Activated gamma-delta T cell (primary cell): ENCODE results near the gene KIAA1671.
"Not testable (repeated sequence)": the region's sequence is repeated elsewhere in the genome, so short reads cannot be mapped to it uniquely, and the experiment has no call there.

Experiments used
- DNase-seq: peaks from one replicate; lab custom pipeline; 2025; lab: John Stamatoyannopoulos, UW

Gene KIAA1671

DNA sequence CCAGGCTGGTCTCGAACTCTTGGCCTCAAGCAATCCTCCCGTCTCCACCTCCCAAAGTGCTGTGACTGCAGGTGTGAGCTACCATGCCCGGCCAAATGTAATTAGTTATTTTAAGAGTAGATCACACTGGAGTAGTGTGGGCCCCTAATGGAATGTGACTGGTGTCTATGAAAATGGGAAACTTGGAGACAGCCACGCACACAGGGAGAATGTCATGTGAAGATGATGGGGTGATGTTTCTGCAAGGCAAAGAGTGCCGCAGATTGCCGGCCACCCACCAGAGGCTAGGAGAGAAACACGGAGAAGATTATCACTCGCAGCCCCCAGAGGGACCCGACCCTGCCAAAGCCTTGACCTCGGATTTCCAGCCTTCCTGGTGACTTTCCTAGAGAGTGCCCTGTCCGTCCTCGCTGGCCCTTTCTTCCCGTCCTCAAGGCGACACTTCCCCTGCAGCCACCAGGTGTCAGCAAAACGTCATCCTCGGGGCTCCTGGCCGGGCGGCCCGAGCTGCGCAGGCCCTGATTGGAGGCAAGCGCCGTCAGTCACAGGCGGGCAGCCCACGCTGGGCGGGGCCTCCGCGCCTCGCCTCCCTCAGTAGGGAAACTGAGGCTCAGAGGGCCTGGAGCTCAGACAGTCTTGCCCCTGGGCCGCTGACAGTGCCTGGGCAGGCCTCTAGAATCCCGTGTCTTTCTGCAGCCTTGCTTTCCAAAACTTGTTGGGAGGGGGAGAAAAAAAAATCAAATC, 283.2 kb downstream of the KIAA1671 start:
- no peak for DNase-seq

DNA sequence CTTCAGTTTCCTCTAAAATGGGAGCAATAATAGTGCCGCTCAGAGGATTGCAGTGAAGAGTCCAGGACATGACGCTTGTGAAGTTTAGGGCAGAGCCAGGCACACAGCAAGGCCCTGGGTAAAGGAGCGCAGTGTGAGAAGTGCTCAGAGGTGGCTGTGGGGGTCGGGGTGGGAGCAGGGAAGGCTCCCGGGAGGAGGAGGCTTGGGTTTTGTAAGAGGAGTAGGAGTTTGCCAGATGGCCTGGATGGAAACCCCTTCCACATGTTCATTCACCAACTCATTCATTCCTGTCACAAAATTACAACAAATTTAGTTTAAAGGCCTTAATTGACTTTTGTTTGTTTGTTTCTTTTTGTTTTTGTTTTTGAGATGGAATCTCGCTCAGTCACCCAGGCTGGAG, 283.9 kb downstream of the KIAA1671 start:
- DNase-seq, result no peak

DNA sequence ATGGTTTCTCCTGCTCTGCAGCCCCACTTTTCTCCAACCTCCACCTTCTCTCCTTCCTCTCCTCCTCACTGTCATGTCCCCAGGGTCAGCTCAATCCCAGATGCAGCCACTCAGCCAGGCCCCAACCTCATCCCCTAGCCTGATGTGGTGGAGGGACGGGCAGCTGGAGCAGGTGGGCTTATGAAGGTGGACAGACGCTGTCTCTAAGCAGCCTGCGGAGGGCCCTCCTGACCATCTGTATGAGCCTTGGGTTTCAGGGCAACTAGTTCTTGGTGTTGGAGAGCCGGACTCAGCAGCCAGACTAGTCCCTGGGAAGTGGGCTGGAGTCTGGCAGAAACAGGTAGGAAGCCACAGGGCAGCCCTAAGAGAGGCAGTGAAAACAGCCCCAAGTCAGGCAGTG, 285.0 kb downstream of the KIAA1671 start:
- no peak for DNase-seq

DNA sequence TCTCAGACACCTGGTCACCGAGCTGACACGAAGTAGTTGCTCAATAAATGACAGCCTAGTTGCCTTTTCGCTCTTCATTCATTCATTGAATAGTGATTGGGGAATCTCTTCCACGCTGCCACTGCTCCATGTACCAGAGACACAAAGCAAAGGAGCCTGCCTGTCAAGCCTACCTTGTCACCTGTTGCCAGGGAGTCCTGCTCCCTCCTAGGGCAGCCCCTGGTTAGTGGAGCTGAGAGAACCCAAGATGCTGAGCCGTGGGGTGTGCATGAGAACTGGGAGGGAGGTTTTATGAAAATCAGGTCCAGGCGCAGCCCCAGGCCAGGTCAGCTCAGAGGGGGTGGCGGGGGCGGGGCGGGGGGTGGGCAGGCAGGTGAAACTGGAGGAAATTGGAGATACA, 285.5 kb downstream of the KIAA1671 start:
- not testable (repeated sequence) for DNase-seq
